Kidney glomerular epithelial cell (primary cell): Measurements from ENCODE around the gene ENAH.

Experiments used
- DNase-seq: peaks from one replicate; lab custom pipeline; 2025; lab: John Stamatoyannopoulos, UW

Gene ENAH

GRCh38 chr1:225559902-225560301 lies 93.0 kb downstream of the ENAH start:
- no peak for DNase-seq

GRCh38 chr1:225559326-225559725 lies 93.6 kb downstream of the ENAH start:
- no peak for DNase-seq

DNA sequence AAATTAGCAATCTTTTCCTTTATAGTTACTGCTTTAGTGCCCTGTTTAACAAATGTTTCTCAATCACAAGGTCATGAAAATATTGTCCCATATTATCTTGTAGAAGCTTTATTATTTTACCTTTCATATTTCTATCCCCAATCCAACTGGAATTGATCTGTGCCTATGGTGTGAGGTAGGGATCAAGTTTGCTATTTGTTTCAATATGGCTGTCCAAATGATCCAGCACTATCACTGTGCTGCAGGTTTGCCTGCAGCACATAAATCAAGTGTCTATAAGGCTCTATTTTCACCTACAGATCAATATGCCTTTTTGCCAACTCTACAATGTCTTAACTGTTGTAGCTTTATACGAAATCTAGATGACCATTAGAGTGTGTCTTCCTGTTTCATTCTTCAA lies 96.2 kb downstream of the ENAH start:
- no peak for DNase-seq

- DNase-seq: no peak
Measured at GRCh38 chr1:225555821-225556220, 97.1 kb downstream of the ENAH start.

- peak; percentile 16 for DNase-seq
Measured at GRCh38 chr1:225554216-225554812, 98.6 kb downstream of the ENAH start.

DNA sequence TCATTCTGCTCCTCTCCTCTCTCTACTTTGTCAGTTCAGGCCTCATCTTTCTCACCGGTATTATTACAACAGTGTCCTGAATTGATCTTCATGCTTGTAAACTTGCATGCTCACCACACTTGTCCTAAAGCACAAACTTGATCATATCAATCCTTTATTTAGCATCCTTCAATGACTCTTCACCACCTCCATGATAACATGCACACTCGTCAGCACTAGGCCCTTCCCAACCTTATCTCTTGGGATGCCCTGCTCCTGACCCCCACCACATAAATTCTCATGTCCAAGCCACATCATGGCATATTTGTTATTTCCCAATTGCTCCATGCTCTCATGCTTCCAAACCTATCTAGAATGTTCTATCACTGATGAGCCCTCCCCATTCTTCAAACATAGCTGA lies 103.1 kb downstream of the ENAH start:
- DNase-seq: no peak

- no peak for DNase-seq
Measured at GRCh38 chr1:225548140-225548857, 104.6 kb downstream of the ENAH start.

GRCh38 chr1:225545649-225546048 lies 107.3 kb downstream of the ENAH start:
- no peak for DNase-seq

DNA sequence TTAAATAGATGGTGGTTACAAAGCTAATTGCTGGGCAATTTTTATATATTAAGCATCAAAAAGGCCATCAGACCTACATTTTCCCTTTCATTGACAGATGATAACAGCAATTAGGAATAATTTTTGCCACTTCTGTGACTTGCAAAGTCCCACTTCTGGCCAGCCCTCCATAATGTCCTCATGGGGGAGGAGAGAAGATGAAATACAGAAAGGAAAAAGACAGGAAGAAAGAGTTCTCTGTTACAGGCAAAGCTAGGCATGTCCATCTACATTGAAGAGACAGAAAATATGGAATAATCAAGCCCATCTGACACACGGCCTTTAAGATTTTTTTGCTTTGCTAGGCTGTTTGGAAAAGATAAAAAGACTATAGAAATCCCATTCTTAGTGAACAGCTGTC lies 108.0 kb downstream of the ENAH start:
- no peak for DNase-seq

DNA sequence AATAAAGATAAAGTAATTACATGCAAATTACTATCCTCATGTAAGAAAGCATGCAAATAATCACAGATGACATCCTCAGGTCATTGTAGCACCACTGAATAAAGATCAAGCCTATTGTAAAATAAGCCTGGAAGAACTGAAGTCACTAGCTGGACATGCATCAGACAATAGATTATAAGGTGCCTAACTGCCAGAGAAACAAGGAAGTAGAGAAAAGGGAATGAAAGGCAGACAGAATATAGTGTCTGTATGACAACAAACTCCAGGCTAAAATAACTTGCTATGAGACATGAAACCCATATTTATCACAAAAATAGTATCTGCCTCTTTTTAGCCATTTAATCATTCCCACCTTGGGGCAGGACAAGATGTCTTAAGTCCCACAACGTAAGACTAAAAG lies 108.7 kb downstream of the ENAH start:
- DNase-seq: no peak

GRCh38 chr1:225543350-225543749 lies 109.6 kb downstream of the ENAH start:
- no peak for DNase-seq

- DNase-seq: no peak
Measured at GRCh38 chr1:225541383-225541782, 111.5 kb downstream of the ENAH start.

DNA sequence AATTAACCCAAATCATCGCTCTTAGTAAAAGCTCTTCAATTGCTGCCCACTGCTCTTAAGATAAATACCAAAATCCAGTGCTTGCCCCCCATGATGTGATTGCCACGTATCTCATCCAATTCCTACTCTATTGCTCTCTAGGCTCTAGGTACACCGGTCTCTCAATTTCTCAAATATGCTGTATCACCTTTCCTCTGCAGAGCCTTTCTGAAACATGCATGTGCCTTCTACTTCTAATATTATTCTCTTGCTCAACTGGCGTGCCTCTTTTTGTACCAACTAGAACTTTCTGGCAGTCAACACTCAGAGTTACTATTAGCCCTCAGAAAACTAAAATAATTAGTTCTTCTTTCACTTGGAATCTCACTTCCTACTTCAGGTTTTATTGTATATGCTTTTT lies 113.3 kb downstream of the ENAH start:
- DNase-seq: no peak

GRCh38 chr1:225539069-225539468 lies 113.9 kb downstream of the ENAH start:
- no peak for DNase-seq

- no peak for DNase-seq
Measured at GRCh38 chr1:225537554-225538251, 115.2 kb downstream of the ENAH start.

- DNase-seq: no peak
Measured at GRCh38 chr1:225535280-225535679, 117.6 kb downstream of the ENAH start.

DNA sequence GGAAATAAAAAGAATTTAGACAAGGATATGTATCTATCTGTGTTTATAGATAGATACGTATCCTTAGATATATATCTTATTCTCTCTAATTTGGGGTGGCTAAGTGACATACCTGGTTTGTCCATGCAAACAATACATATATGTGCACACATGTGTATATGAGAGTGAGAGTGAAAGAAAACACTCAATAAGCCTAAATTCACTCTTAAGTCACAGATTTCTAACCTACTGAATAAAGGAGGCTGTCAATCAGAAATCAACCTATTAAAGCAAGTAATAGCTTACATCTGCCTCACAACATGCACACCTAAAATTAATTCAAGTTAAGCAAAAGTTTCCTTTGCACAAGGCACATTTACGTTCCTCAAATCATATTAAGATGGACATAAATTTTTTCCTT lies 118.2 kb downstream of the ENAH start:
- DNase-seq: no peak

DNA sequence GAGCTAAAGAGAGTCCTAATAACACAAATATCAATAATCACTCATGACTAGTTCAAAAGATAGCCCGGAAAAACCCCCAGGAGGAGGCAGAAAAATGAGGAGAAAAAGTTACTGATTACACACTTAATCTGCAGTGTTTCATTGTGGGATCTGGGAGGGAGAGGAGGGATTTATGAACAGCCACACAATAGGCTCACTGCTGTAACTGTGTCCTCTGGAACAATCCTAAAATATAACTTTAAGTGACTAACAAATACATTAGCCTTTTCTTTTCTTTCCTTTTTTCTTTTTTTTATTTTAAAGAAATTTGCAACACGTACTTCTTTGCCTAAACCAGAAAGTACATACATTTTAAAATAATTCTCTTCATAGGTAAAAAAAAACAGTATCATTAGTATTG lies 118.8 kb downstream of the ENAH start:
- DNase-seq: no peak

- DNase-seq: no peak
Measured at GRCh38 chr1:225533238-225533637, 119.7 kb downstream of the ENAH start.

GRCh38 chr1:225532240-225532944 lies 120.5 kb downstream of the ENAH start:
- no peak for DNase-seq

GRCh38 chr1:225529726-225530125 lies 123.2 kb downstream of the ENAH start:
- no peak for DNase-seq

DNA sequence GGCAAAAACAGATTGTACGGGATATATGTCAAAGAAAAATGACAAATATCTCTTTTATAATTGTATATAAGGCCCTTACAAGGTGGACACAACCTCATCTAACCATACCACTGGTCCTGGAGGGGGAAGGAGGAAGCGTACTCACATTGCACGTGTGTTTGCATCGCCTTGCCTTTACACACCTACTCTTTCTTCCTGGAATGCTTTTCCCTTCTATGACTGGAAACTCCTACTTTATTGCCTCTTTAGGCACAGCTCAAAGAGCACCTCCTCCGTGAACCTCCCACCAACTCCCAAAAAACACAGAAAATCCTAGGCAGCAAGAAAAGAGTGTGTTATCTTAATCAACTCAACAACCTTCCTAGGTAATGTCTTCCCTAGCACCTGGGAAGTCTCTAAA lies 125.3 kb downstream of the ENAH start:
- DNase-seq: no peak

DNA sequence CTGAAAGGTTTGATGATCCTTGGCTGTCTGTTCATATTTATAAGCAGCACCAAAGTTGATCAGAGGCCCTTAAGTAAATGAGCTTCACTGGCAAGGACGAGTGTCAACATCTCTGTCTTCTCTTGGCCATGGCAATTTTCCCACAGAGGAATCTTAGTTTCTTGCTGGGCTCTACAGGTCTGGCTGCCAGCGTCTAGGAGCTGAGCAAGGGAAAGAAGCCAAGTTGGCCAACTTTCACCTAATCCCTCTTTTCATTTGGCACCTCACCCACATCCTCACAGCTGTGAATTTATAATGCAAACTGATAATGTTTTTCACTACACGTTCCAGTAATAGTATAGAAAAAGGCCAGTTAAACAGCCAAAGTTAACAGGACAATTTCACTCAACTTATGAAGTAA lies 126.0 kb downstream of the ENAH start:
- no peak for DNase-seq
